Measurements from ENCODE around the gene RGS14. TPM values are rescaled to one million over a fixed set of nuclear protein-coding genes. Genes with fewer than 3 reads are reported as not detected.
A peak's percentile ranks its signal among the peaks of the same experiment; 100 is the strongest.

The RGS14 gene
- total RNA-seq, 1 donor from 2014 or later, result 6.2 TPM

- TF ChIP-seq, protein P1, sequence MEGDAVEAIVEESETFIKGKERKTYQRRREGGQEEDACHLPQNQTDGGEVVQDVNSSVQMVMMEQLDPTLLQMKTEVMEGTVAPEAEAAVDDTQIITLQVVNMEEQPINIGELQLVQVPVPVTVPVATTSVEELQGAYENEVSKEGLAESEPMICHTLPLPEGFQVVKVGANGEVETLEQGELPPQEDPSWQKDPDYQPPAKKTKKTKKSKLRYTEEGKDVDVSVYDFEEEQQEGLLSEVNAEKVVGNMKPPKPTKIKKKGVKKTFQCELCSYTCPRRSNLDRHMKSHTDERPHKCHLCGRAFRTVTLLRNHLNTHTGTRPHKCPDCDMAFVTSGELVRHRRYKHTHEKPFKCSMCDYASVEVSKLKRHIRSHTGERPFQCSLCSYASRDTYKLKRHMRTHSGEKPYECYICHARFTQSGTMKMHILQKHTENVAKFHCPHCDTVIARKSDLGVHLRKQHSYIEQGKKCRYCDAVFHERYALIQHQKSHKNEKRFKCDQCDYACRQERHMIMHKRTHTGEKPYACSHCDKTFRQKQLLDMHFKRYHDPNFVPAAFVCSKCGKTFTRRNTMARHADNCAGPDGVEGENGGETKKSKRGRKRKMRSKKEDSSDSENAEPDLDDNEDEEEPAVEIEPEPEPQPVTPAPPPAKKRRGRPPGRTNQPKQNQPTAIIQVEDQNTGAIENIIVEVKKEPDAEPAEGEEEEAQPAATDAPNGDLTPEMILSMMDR (IDR thresholded peaks at IDR 0.05), result no peak
- peaks cover 22% of the 10 kb centered on the region for H3K4me1 Mint-ChIP-seq (ENCODE audit: unreplicated experiment)
- peak; percentile 85 for DNase-seq (ENCODE audit: extremely low spot score, unreplicated experiment)
- H3K27ac Mint-ChIP-seq (ENCODE audit: unreplicated experiment), result no peak overlapping the region
- H3K27me3 Mint-ChIP-seq (ENCODE audit: unreplicated experiment), result no peaks in the 10 kb centered on the region
- H3K4me3 Mint-ChIP-seq (ENCODE audit: unreplicated experiment), result peak overlapping the region; percentile 83
- H3K36me3 Mint-ChIP-seq (ENCODE audit: unreplicated experiment), result no peaks in the 10 kb centered on the region
- H3K9me3 Mint-ChIP-seq (ENCODE audit: unreplicated experiment), result no peaks in the 10 kb centered on the region
Observed at GRCh38 chr5:177367323-177367848, 9.7 kb downstream of the RGS14 start.

GRCh38 chr5:177367981-177368868 is 10.5 kb downstream of the RGS14 start:
- Mint-ChIP-seq H3K9me3 (ENCODE audit: unreplicated experiment) (no peaks in the 10 kb centered on the region), H3K27me3 (ENCODE audit: unreplicated experiment) (no peaks in the 10 kb centered on the region), H3K36me3 (ENCODE audit: unreplicated experiment) (no peaks in the 10 kb centered on the region), H3K4me3 (ENCODE audit: unreplicated experiment) (peak overlapping the region; percentile 22), H3K4me1 (ENCODE audit: unreplicated experiment) (peaks cover 18% of the 10 kb centered on the region), H3K27ac (ENCODE audit: unreplicated experiment) (no peak overlapping the region)
- DNase-seq (ENCODE audit: extremely low spot score, unreplicated experiment), result no peak
- TF ChIP-seq, protein P1 (IDR thresholded peaks at IDR 0.05), result no peak

GRCh38 chr5:177368869-177369644 is 11.3 kb downstream of the RGS14 start:
- TF ChIP-seq, protein P1 (IDR thresholded peaks at IDR 0.05), result peak; percentile 56
- Mint-ChIP-seq H3K27ac (ENCODE audit: unreplicated experiment) (no peak overlapping the region), H3K4me3 (ENCODE audit: unreplicated experiment) (peak overlapping the region; percentile 30), H3K9me3 (ENCODE audit: unreplicated experiment) (no peaks in the 10 kb centered on the region), H3K36me3 (ENCODE audit: unreplicated experiment) (no peaks in the 10 kb centered on the region), H3K27me3 (ENCODE audit: unreplicated experiment) (no peaks in the 10 kb centered on the region), H3K4me1 (ENCODE audit: unreplicated experiment) (peaks cover 18% of the 10 kb centered on the region)
- DNase-seq (ENCODE audit: extremely low spot score, unreplicated experiment), result no peak

DNA sequence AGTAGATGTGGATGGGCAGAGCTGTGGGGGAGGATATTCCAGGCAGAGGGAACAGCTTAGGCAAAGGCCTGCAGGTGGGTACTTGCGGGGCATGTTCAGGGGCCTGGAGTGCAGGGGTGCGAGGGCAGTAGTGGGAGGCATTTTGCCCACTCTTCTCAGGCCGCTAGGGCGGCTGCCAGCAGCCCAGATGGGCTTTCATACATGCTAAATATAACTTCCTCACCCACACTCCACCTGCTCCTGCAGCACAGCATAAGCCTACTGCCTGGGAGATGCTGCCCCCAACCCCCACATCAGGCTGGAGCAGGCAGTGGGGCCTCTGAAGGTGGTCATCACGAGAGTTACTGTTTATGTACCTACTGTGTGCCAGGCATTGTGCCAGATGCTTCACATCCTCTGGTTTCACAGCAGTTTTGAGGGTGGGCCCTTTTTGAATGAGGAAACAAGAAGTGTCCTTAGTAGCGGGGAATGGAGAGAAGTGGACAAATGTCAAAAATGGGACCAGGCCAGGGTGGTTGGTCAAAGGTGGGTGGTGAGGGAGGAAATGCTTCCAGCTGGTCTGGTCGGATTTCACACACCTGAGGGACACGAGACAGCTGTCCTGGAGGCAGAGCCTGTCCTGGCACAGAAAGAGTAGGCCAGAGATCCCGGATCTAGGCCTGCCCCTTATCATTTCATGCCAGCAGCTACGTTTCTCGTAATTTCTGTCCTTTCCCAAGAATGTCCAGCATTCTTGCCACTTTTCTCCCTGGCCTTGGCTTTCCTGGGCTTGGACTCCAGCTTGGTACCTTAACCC is 12.1 kb downstream of the RGS14 start:
- DNase-seq (ENCODE audit: extremely low spot score, unreplicated experiment), result no peak
- Mint-ChIP-seq H3K36me3 (ENCODE audit: unreplicated experiment) (no peaks in the 10 kb centered on the region), H3K27me3 (ENCODE audit: unreplicated experiment) (no peaks in the 10 kb centered on the region), H3K9me3 (ENCODE audit: unreplicated experiment) (no peaks in the 10 kb centered on the region), H3K4me3 (ENCODE audit: unreplicated experiment) (no peak overlapping the region), H3K4me1 (ENCODE audit: unreplicated experiment) (peaks cover 18% of the 10 kb centered on the region), H3K27ac (ENCODE audit: unreplicated experiment) (no peak overlapping the region)
- TF ChIP-seq, protein P1 (IDR thresholded peaks at IDR 0.05), result no peak
